WTC11 (cell line): ENCODE measurements around the gene SEZ6.

ENCODE experiments used
- CREB1 ChIP-seq: sonication (generic); formaldehyde crosslinking; IDR thresholded peaks from 2 replicates; pipeline ENCODE4 v1.8.0; 2023; ENCODE audit warnings: mild to moderate bottlenecking, missing genetic modification reagents
- CTCF ChIP-seq: fragments of 200-600 bp; IDR thresholded peaks from 2 replicates; pipeline ENCODE4 v1.8.0; 2022; ENCODE audit warnings: antibody characterized with exemption
- JUN ChIP-seq: sonication (generic); formaldehyde crosslinking; IDR thresholded peaks from 2 replicates; pipeline ENCODE4 v1.8.0; 2023; ENCODE audit warnings: mild to moderate bottlenecking, missing genetic modification reagents
- TF ChIP-seq, protein P1 (sequence below): sonication (generic); formaldehyde crosslinking; IDR thresholded peaks from 2 replicates; pipeline ENCODE4 v1.8.0; 2022; ENCODE audit warnings: mild to moderate bottlenecking, missing genetic modification reagents

DNA sequence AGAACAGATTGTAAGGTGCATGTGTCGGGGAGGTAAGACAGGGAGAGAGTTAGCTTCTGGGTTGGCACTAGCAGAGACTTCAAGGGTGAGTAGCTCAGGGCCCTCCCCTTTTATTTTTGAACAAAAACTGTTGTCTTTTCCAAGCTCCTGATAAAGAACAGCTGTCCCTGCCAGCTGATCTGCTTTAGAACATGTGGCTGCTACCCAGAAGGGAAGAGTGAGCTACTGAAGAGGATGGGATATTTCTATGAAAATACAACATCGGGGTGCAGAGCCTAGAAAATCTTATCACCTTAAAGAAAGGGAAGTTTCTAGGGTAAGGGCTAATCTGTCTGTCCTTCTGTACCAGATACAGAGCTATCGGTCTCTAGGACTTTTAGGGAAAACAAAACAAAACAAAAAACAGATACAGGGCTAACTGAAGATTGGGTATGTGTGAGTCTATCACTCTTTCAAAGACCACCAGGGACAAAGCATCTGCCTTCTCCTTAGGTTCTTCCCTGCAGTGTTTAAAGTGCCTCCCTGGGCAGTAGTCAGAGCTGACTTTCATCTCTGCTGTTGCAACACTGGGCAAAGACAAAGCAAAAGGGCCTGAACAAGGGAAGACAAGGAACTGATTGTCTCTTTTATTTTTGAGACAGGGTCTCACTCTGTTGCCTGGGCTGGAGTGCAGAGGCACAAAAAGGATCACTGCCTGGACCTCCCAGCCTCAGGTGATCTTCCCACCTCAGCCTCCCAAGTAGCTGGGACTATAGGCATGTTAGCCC lies 97.9 kb downstream of the SEZ6 start:
- TF ChIP-seq, protein P1, sequence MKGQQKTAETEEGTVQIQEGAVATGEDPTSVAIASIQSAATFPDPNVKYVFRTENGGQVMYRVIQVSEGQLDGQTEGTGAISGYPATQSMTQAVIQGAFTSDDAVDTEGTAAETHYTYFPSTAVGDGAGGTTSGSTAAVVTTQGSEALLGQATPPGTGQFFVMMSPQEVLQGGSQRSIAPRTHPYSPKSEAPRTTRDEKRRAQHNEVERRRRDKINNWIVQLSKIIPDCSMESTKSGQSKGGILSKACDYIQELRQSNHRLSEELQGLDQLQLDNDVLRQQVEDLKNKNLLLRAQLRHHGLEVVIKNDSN (CRISPR knock-in tag): no peak
- TF ChIP-seq CTCF (no peak), JUN (CRISPR knock-in tag) (no peak), CREB1 (CRISPR knock-in tag) (no peak)
